Measurements from ENCODE around the gene STXBP4. TPM values are rescaled to one million over a fixed set of nuclear protein-coding genes. Genes with fewer than 3 reads are reported as not detected.

STXBP4 gene
- total RNA-seq, 2 experiments from 2014 or later: 9.4 to 12.6 TPM

GRCh38 chr17:54974759-54975158 is 6.2 kb downstream of the STXBP4 start:
- H3K79me2 ChIP-seq (ENCODE audit: insufficient read depth, low read depth, low read length): peaks cover 16% of the 10 kb centered on the region; the same call in 1 of the 2 replicates
- no TSS peak for BruUV-seq (replicated peaks)
- ChIA-PET CTCF (ENCODE audit: unreplicated experiment) (no interaction called here), POLR2A (interaction anchor here (0.7 to 1.4 kb wide), 2 partner anchors 10 to 203 kb away, joined by 3 read pairs; no protein-coding TSS in a partner anchor)
- H3K27ac ChIP-seq (ENCODE audit: low read depth, low read length, poor library complexity, severe bottlenecking): no peak overlapping the region
- intact Hi-C loops (cut with micrococcal nuclease; ENCODE audit: unreplicated experiment): loop anchor here (5.0 kb wide), 1 partner anchor 448 kb away; the partner anchor contains the start of gene MMD
- peaks cover 5% of the 10 kb centered on the region for H3K4me1 ChIP-seq (ENCODE audit: insufficient read depth, low read length, poor library complexity, severe bottlenecking)
- H3K4me2 ChIP-seq (ENCODE audit: low read length): no peak overlapping the region
- no peak overlapping the region for H2AFZ ChIP-seq (ENCODE audit: low read length)
- H3K36me3 ChIP-seq (ENCODE audit: insufficient read depth, low read length): no peaks in the 10 kb centered on the region
- H3K4me3 ChIP-seq (ENCODE audit: low read depth, low read length, poor library complexity, severe bottlenecking): no peak overlapping the region
- no peaks in the 10 kb centered on the region; the same call in 1 of the 2 replicates for H3K9me2 ChIP-seq (ENCODE audit: insufficient read depth, low read length)
- H3K9me3 ChIP-seq (ENCODE audit: low read length): peaks cover 7% of the 10 kb centered on the region; the same call in 1 of the 2 replicates
- H4K20me1 ChIP-seq (ENCODE audit: insufficient read depth, low read length): no peaks in the 10 kb centered on the region
- TF ChIP-seq EZH2phosphoT487 (IDR thresholded peaks at IDR 0.05; ENCODE audit: borderline replicate concordance, low read depth, low read length): no peak
- TF ChIP-seq, protein P1, sequence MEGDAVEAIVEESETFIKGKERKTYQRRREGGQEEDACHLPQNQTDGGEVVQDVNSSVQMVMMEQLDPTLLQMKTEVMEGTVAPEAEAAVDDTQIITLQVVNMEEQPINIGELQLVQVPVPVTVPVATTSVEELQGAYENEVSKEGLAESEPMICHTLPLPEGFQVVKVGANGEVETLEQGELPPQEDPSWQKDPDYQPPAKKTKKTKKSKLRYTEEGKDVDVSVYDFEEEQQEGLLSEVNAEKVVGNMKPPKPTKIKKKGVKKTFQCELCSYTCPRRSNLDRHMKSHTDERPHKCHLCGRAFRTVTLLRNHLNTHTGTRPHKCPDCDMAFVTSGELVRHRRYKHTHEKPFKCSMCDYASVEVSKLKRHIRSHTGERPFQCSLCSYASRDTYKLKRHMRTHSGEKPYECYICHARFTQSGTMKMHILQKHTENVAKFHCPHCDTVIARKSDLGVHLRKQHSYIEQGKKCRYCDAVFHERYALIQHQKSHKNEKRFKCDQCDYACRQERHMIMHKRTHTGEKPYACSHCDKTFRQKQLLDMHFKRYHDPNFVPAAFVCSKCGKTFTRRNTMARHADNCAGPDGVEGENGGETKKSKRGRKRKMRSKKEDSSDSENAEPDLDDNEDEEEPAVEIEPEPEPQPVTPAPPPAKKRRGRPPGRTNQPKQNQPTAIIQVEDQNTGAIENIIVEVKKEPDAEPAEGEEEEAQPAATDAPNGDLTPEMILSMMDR (conservative IDR thresholded peaks at IDR 0.05; ENCODE audit: low read length): no peak
- DNase-seq (ENCODE audit: low spot score): no peak

GRCh38 chr17:54976316-54976715 is 7.8 kb downstream of the STXBP4 start:
- CTCF ChIA-PET (ENCODE audit: unreplicated experiment): no interaction called here
- POLR2A ChIA-PET: no interaction called here

DNA sequence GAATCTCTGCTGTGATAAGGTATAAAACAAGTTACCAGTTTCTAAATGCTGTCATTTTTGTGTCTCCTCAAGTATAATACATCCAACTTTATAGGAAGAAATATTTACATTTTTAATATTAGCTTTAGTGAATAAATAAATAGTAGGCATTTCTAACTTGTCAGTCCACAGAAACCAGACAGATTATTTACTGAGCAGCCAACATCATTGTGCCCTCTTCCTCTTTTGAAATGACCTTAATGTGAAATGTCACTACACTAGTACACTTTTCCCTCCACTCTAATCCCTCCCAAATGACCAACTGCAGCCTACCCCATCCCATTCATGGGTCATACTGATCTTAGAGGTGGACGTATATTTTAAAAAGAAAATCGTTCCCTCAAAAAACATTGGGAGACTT is 9.2 kb downstream of the STXBP4 start:
- CTCF ChIA-PET (ENCODE audit: unreplicated experiment): no interaction called here

More at GRCh38 chr17:54976316-54976715, 7.8 kb downstream of the STXBP4 start:
- H3K36me3 ChIP-seq (ENCODE audit: insufficient read depth, low read length): no peaks in the 10 kb centered on the region; the same call in 1 of the 2 replicates
- no peaks in the 10 kb centered on the region for H3K4me1 ChIP-seq (ENCODE audit: insufficient read depth, low read length, poor library complexity, severe bottlenecking)
- peaks cover 8% of the 10 kb centered on the region; the same call in 1 of the 2 replicates for H3K79me2 ChIP-seq (ENCODE audit: insufficient read depth, low read depth, low read length)
- no peaks in the 10 kb centered on the region; the same call in 1 of the 2 replicates for H3K9me2 ChIP-seq (ENCODE audit: insufficient read depth, low read length)
- H2AFZ ChIP-seq (ENCODE audit: low read length): no peak overlapping the region
- H3K27ac ChIP-seq (ENCODE audit: low read depth, low read length, poor library complexity, severe bottlenecking): no peak overlapping the region
- TF ChIP-seq, protein P1 (conservative IDR thresholded peaks at IDR 0.05; ENCODE audit: low read length): no peak
- TF ChIP-seq EZH2phosphoT487 (IDR thresholded peaks at IDR 0.05; ENCODE audit: borderline replicate concordance, low read depth, low read length): no peak
- no peaks in the 10 kb centered on the region for H4K20me1 ChIP-seq (ENCODE audit: insufficient read depth, low read length)
- intact Hi-C loops (cut with micrococcal nuclease; ENCODE audit: unreplicated experiment): no loop called here
- DNase-seq (ENCODE audit: low spot score): no peak
- no peak overlapping the region for H3K4me3 ChIP-seq (ENCODE audit: low read depth, low read length, poor library complexity, severe bottlenecking)
- no TSS peak for BruUV-seq (replicated peaks)
- H3K9me3 ChIP-seq (ENCODE audit: low read length): peaks cover 20% of the 10 kb centered on the region; the same call in 1 of the 2 replicates
- H3K4me2 ChIP-seq (ENCODE audit: low read length): no peak overlapping the region

More for the DNA sequence above, 9.2 kb downstream of the STXBP4 start:
- Histone ChIP-seq H3K9me2 (ENCODE audit: insufficient read depth, low read length) (no peaks in the 10 kb centered on the region), H2AFZ (ENCODE audit: low read length) (no peak overlapping the region), H3K4me3 (ENCODE audit: low read depth, low read length, poor library complexity, severe bottlenecking) (no peak overlapping the region), H3K4me2 (ENCODE audit: low read length) (no peak overlapping the region), H3K27ac (ENCODE audit: low read depth, low read length, poor library complexity, severe bottlenecking) (no peak overlapping the region), H3K79me2 (ENCODE audit: insufficient read depth, low read depth, low read length) (peaks cover 8% of the 10 kb centered on the region; the same call in 1 of the 2 replicates), H3K4me1 (ENCODE audit: insufficient read depth, low read length, poor library complexity, severe bottlenecking) (no peaks in the 10 kb centered on the region), H3K9me3 (ENCODE audit: low read length) (peaks cover 20% of the 10 kb centered on the region; the same call in 1 of the 2 replicates), H3K36me3 (ENCODE audit: insufficient read depth, low read length) (no peaks in the 10 kb centered on the region; the same call in 1 of the 2 replicates), H4K20me1 (ENCODE audit: insufficient read depth, low read length) (no peaks in the 10 kb centered on the region)
- TF ChIP-seq, protein P1 (conservative IDR thresholded peaks at IDR 0.05; ENCODE audit: low read length): no peak
- no peak for TF ChIP-seq EZH2phosphoT487 (IDR thresholded peaks at IDR 0.05; ENCODE audit: borderline replicate concordance, low read depth, low read length)
- intact Hi-C loops (cut with micrococcal nuclease; ENCODE audit: unreplicated experiment): no loop called here
- POLR2A ChIA-PET: interaction anchor here (1.0 kb wide), 1 partner anchor 11 kb away, joined by 3 read pairs; no protein-coding TSS in a partner anchor
- DNase-seq (ENCODE audit: low spot score): no peak
- no TSS peak for BruUV-seq (replicated peaks)

All from OCI-LY7 (cell line).